SK-N-DZ (cell line): ENCODE measurements around the gene DEGS2.

Experiments used
- DNase-seq: peaks from one replicate; pipeline ENCODE4 v3.0.0-alpha.2; 2015; ENCODE audit warnings: low spot score

Gene DEGS2

GRCh38 chr14:100148837-100149731 is 10.4 kb downstream of the DEGS2 start:
- DNase-seq = no peak

GRCh38 chr14:100147691-100148464 is 11.6 kb downstream of the DEGS2 start:
- no peak for DNase-seq

GRCh38 chr14:100147181-100147631 is 12.2 kb downstream of the DEGS2 start:
- no peak for DNase-seq

GRCh38 chr14:100146531-100147091 is 12.8 kb downstream of the DEGS2 start:
- no peak for DNase-seq

- DNase-seq = no peak
Observed at GRCh38 chr14:100145682-100146464, 13.6 kb downstream of the DEGS2 start.

DNA sequence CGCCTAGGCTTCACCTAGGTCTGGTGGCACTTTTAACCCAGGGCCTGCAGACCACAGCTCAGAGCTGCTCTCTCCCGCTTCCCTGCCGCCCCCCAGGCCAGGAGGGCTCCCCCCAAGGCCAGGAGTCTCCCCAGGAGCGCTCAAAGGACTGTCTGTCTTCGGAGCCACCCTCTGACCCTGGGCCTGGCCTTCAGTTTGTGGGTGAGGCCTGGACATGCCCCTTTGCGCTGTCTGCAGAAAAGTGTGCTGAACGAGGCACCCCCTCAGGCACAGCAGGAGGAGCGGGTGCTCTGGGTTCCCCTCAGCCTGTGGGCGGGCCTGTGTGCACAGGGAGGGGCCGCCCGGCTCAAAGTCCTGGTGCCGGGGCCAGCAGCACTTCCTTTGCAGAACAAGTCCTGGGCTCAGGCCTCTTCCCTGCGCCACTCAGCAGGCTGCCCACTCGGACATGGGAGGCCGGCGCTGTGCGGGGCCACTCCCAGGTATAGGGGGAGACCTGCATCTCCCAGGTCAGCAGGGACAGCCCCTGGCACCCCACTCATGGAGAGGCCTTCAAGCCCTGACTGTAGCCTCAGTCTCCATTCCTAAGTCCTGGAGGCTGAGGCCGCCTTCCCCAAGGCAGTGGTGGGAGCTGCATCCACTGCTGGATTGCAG is 14.3 kb downstream of the DEGS2 start:
- no peak for DNase-seq

- DNase-seq = no peak
Observed at GRCh38 chr14:100144645-100144995, 14.8 kb downstream of the DEGS2 start.

DNA sequence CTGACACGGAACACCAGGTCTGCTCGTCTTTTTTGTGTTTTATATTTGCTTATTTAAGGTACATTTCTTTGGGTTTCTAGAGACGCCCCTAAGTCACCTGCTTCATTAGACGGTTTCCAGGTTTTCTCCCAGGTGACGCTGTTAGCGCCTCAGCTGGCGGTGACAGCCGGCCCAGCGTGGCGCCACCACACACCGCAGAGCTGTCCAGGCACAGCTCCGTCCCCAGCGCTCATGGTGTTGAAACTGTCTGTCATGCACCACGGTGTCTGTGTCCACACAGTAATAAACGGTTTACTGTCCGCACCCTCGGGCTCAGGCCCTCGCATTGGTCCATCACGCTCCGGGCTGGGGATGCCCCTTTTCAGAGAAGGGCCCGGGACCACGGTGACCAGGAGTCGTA is 15.5 kb downstream of the DEGS2 start:
- no peak for DNase-seq

- DNase-seq = no peak
Observed at GRCh38 chr14:100143523-100143922, 15.9 kb downstream of the DEGS2 start.

- no peak for DNase-seq
Observed at GRCh38 chr14:100142073-100143040, 17.1 kb downstream of the DEGS2 start.

DNA sequence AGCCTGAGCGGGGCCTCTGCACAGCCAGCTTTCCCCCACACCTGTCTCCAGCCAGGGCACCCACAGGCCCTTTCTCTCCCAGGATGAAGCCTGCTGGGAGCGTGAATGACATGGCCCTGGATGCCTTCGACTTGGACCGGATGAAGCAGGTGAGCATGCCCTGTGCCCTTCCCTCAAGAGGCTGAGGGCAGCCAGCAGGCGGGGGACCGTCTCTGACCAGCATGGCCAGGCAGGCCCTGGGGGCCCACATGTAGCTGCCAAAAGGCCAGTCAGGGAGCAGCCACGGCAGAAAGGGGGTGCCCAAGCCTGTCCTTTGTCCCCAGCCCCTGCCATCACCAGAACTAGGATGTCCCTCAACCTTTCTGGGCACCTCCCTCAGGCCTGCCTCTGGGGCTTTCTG is 18.3 kb downstream of the DEGS2 start:
- no peak for DNase-seq

GRCh38 chr14:100140452-100141078 is 18.9 kb downstream of the DEGS2 start:
- DNase-seq = no peak

DNA sequence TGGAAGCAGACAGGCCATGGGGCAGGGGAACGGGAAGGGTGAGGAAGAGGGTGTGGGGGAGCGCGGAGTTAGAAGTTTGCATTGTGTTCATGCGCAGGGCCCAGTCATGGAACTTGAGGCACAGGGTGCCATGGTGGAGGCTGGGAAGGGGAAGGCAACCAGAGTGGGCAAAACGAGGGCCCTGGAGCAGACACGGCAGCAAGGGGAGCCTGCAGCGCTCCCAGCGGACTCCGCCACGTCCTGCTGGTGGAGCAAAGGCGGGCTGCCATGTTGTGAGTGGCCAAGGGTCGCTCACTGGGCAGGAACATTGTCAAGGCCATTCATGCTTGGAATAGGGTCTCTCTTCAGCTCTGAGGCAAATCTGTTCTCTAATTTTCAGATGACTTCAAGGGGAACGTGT is 20.5 kb downstream of the DEGS2 start:
- no peak for DNase-seq

DNA sequence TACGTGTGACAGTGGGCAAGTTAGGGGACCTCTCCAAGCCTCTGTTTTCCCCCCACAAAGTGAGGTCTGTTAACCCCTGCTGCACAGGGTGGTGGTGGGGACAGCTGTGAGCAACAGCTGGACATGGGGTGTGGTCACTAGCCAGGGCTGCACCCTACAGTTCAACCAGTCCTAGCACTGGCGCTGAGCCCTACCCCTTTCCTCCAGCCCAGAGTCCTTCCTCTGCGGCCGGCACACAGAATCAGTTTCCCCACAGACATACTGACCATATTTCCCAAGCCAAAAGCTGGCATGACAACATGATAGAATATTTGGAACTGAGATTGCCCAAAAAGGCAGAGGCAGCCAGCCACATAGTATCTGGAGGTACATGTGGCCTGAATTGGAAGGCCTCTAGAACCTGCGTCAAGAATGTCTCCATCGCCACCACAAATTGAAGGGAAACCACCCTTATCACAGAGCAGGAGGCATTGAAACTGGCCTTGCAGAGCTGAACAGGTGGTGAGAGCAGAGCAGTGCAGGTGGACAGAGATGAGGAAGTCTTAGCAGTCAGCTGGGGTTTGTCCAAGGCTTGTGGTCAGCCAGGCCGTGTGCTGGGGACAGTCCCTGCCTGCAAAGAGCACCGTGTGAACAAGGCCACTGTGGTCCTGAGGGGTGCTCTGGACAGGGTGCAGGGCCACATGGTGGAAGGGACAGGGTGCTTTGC is 21.2 kb downstream of the DEGS2 start:
- no peak for DNase-seq

DNA sequence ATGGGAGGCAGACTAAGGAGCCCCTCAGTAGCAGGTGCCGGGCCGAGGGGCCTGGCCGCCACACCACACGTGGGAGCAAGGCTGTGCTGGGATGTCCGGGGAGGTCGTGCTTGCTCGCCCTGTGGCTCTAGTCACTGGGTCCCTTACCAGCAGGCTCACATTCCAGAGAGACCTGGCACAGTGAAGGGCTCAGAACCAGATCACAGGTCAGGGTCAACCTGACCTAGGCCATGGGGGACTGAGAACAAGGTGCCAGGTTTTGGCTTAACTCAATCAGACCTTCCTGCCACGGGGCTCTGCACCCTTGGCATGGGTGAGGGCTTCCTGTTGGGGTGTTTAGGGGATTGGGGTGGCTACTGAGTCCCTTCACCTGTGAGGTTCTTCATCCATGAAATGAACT is 22.3 kb downstream of the DEGS2 start:
- DNase-seq = no peak

DNA sequence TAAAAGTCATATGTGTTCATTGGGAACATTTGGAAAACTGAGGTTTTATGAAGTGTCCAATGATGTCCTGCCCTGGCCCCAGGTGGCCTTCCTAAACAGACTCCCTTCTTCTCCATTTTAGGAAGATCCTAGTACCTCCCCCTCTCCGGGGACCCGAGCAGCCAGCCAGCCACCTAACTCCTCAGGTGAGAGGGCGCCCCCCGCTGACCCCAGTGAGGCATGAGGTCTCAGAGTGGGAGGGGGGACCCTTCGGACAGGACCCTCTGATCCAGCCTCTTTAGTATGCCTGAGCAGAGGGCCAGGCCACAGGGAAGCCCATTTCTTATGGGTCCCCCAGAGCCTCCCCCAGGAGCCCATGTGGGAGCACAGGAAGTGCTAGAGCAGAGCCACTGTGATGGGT is 23.7 kb downstream of the DEGS2 start:
- DNase-seq = no peak

GRCh38 chr14:100135073-100135472 is 24.4 kb downstream of the DEGS2 start:
- no peak for DNase-seq

DNA sequence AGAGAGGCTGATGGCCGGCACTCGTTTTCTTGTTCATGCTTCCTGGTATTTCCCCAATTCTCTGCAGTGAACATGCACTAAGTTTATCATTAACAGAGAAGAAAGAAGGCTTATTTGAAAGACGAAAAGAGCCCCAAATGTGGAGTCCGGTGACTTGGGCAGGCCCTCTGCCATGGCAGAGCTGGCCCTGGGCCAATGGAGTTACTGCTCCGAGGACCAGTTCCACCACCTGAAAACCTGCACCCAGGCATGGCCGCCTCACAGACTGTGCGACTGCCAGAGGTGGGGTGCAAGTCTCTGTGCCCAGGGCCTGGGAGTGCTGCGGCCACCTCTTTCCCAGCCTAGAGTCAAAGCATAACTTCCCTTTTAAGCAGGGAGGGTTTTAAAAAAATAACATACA is 24.9 kb downstream of the DEGS2 start:
- no peak for DNase-seq
